ENCODE results near the gene RAPGEF1.

- no peak for TF ChIP-seq POLR2A (IDR thresholded peaks at IDR 0.05)
- no peak for TF ChIP-seq CTCF (IDR thresholded peaks at IDR 0.05)
Measured at GRCh38 chr9:131704988-131705387, 34.9 kb downstream of the RAPGEF1 start.
